Measurements from ENCODE around the gene TSC22D4.

TSC22D4 gene

GRCh38 chr7:100478958-100479660 is at the start of gene TSC22D4 (continued):
- TF ChIP-seq ZFP37 (tag by site-specific recombination; IDR thresholded peaks at IDR 0.05): 0 out of 2 replicates have a peak, but pooled peaks have one; percentile 52
- no peak for TF ChIP-seq MEIS1 (CRISPR knock-in tag; IDR thresholded peaks at IDR 0.05; ENCODE audit: borderline replicate concordance)
- TF ChIP-seq MYNN (tag by site-specific recombination; IDR thresholded peaks at IDR 0.05; ENCODE audit: borderline replicate concordance): no peak
- TF ChIP-seq REST (tag by site-specific recombination; IDR thresholded peaks at IDR 0.05): no peak
- TF ChIP-seq ZNF112 (tag by site-specific recombination; IDR thresholded peaks at IDR 0.05): no peak
- peak; percentile 72 for TF ChIP-seq ZNF335 (tag by site-specific recombination; conservative IDR thresholded peaks at IDR 0.05)
- peak; percentile 94 for TF ChIP-seq ZFHX2 (tag by site-specific recombination; conservative IDR thresholded peaks at IDR 0.05)
- TF ChIP-seq ZNF561 (tag by site-specific recombination; IDR thresholded peaks at IDR 0.05; ENCODE audit: borderline replicate concordance): peak; percentile 95
- TF ChIP-seq SP2 (tag by site-specific recombination; IDR thresholded peaks at IDR 0.05): peak; percentile 96
- no peak for TF ChIP-seq ZNF585B (tag by site-specific recombination; IDR thresholded peaks at IDR 0.05)
- peak; percentile 95 for TF ChIP-seq ZNF324 (tag by site-specific recombination; IDR thresholded peaks at IDR 0.05)
- TF ChIP-seq KLF8 (tag by site-specific recombination; IDR thresholded peaks at IDR 0.05): peak; percentile 96
- peak; percentile 95 for TF ChIP-seq ZXDB (tag by site-specific recombination; IDR thresholded peaks at IDR 0.05)
- no peak for TF ChIP-seq OVOL3 (tag by site-specific recombination; IDR thresholded peaks at IDR 0.05)
- peak; percentile 99 for TF ChIP-seq WT1 (tag by site-specific recombination; IDR thresholded peaks at IDR 0.05)
- peak; percentile 98 for TF ChIP-seq ZBTB48 (tag by site-specific recombination; IDR thresholded peaks at IDR 0.05)
- peak; percentile 87 for TF ChIP-seq ZFP69B (tag by site-specific recombination; IDR thresholded peaks at IDR 0.05)
- TF ChIP-seq ZNF148 (tag by site-specific recombination; IDR thresholded peaks at IDR 0.05; ENCODE audit: borderline replicate concordance): no peak
- TF ChIP-seq AEBP2 (tag by site-specific recombination; IDR thresholded peaks at IDR 0.05; ENCODE audit: borderline replicate concordance): no peak
- peak; percentile 100 for TF ChIP-seq ZNF10 (tag by site-specific recombination; IDR thresholded peaks at IDR 0.05)
- TF ChIP-seq SCRT2 (tag by site-specific recombination; IDR thresholded peaks at IDR 0.05): peak; percentile 89
- peak; percentile 77 for TF ChIP-seq ZSCAN4 (tag by site-specific recombination; IDR thresholded peaks at IDR 0.05)
- TF ChIP-seq ZFP41 (tag by site-specific recombination; IDR thresholded peaks at IDR 0.05; ENCODE audit: borderline replicate concordance): no peak
- peak; percentile 81; the same call in 1 of the 2 replicates for TF ChIP-seq ZNF701 (tag by site-specific recombination; IDR thresholded peaks at IDR 0.05)
- TF ChIP-seq ZNF398 (tag by site-specific recombination; IDR thresholded peaks at IDR 0.05): peak; percentile 100
- no peak for TF ChIP-seq ZNF174 (tag by site-specific recombination; IDR thresholded peaks at IDR 0.05)
- TF ChIP-seq, protein P1, sequence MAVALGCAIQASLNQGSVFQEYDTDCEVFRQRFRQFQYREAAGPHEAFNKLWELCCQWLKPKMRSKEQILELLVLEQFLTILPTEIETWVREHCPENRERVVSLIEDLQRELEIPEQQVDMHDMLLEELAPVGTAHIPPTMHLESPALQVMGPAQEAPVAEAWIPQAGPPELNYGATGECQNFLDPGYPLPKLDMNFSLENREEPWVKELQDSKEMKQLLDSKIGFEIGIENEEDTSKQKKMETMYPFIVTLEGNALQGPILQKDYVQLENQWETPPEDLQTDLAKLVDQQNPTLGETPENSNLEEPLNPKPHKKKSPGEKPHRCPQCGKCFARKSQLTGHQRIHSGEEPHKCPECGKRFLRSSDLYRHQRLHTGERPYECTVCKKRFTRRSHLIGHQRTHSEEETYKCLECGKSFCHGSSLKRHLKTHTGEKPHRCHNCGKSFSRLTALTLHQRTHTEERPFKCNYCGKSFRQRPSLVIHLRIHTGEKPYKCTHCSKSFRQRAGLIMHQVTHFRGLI (tag by site-specific recombination; IDR thresholded peaks at IDR 0.05): no peak
- TF ChIP-seq ZNF501 (tag by site-specific recombination; IDR thresholded peaks at IDR 0.05): peak; percentile 90
